SK-N-MC (cell line): Measurements from ENCODE around the gene PNPO.

Experiments
- EZH2 ChIP-seq: fragments of 200-600 bp; sonication (generic); IDR thresholded peaks from one replicate; pipeline ENCODE4 v1.6.1; 2017; ENCODE audit warnings: antibody characterized with exemption
- POLR2AphosphoS5 ChIP-seq: IDR thresholded peaks from 2 replicates; pipeline ENCODE4 v1.6.1; 2012; ENCODE audit warnings: mild to moderate bottlenecking, low read depth, low read length, borderline replicate concordance

DNA sequence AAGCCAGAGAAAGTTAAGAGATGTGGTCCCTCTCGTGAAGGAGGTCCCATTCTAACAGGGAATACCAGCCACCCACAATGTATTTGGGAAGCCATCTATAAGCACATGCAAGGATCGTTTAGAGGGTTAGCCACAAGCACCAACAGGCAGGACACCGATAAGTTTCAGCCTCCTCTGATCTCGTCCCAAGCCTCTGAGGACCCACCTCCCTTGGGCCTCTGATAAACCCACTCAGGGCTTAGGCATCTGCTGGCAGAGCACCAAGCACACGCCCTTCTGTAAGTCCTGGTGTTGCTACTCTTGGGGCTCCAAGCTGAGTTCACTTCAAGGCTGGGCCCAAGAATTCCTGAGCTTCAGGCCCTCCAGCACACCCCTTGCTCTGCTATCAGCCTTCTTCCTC is 5.4 kb upstream of the PNPO start:
- no peak for TF ChIP-seq POLR2AphosphoS5
- no peak for TF ChIP-seq EZH2
